Activated CD4-positive, alpha-beta memory T cell treated with anti-CD3 and anti-CD28 coated beads, Interleukin-2, amount 10 ng/mL, durations not matched to agents 7 days and 5 days (primary cell): ENCODE data around the gene MSL1. TPM values are rescaled to one million over a fixed set of nuclear protein-coding genes. Genes with fewer than 3 reads are reported as not detected.

Experiments used
- CTCF ChIA-PET: fragments of 350-600 bp; sonication (Branson Sonifier 250); formaldehyde crosslinking; loops from one replicate; lab custom pipeline; 2021; ENCODE audit warnings: antibody characterized with exemption, inconsistent platforms; lab: Charles Lee
- POLR2A ChIA-PET: fragments of 350-600 bp; sonication (Branson Sonifier 250); formaldehyde crosslinking; loops from one replicate; lab custom pipeline; 2021; ENCODE audit warnings: antibody characterized with exemption; lab: Charles Lee
- DNase-seq: peaks from one replicate; pipeline ENCODE4 v3.0.0-alpha.2; 2020
- H3K27ac Mint-ChIP-seq: one replicate; pipeline ENCODE4 v1.8.0; 2021; ENCODE audit warnings: mild to moderate bottlenecking, mixed read lengths
- H3K27me3 Mint-ChIP-seq: one replicate; pipeline ENCODE4 v1.8.0; 2021; ENCODE audit warnings: mixed read lengths
- H3K36me3 Mint-ChIP-seq: one replicate; pipeline ENCODE4 v1.8.0; 2021; ENCODE audit warnings: low read depth, mixed read lengths
- H3K4me1 Mint-ChIP-seq: one replicate; pipeline ENCODE4 v1.8.0; 2021; ENCODE audit warnings: mixed read lengths
- H3K4me3 Mint-ChIP-seq: one replicate; pipeline ENCODE4 v1.8.0; 2021; ENCODE audit warnings: mild to moderate bottlenecking, mixed read lengths
- H3K9me3 Mint-ChIP-seq: one replicate; pipeline ENCODE4 v1.8.0; 2021; ENCODE audit warnings: mixed read lengths
- total RNA-seq, 2 experiments: library from RNA; stranded (reverse); gene quantifications; one replicate each; pipeline ENCODE4 v1.2.3, GENCODE V29; 2021

Gene MSL1
- total RNA-seq, 2 experiments from 2014 or later = 102 to 103 TPM

- Mint-ChIP-seq H3K27ac (peak overlapping the region; percentile 80), H3K4me1 (peaks cover 89% of the 10 kb centered on the region), H3K36me3 (peaks cover 19% of the 10 kb centered on the region), H3K4me3 (peak overlapping the region; percentile 77), H3K27me3 (no peaks in the 10 kb centered on the region), H3K9me3 (no peaks in the 10 kb centered on the region)
- POLR2A ChIA-PET = interaction anchor here (0.8 to 7.8 kb wide), 13 partner anchors 11 to 380 kb away, joined by 3 to 110 read pairs (median 4); partner anchors contain the start of genes CASC3, MED24, MSL1 and PSMD3
- CTCF ChIA-PET = interaction anchor here (0.9 to 10.5 kb wide), 7 partner anchors 11 to 75 kb away, joined by 3 to 141 read pairs (median 4); partner anchors contain the start of genes MED24 and MSL1
- DNase-seq = peak; percentile 93
Observed at GRCh38 chr17:40100669-40101366, 21.0 kb upstream of the MSL1 start.

GRCh38 chr17:40101367-40102210, 20.2 kb upstream of the MSL1 start:
- CTCF ChIA-PET = interaction anchor here (1.4 to 10.5 kb wide), 5 partner anchors 10 to 67 kb away, joined by 4 to 141 read pairs (median 10); partner anchors contain the start of gene MSL1
- no peak overlapping the region for H3K4me3 Mint-ChIP-seq
- POLR2A ChIA-PET = interaction anchor here (0.8 to 7.8 kb wide), 11 partner anchors 10 to 223 kb away, joined by 3 to 110 read pairs (median 10); partner anchors contain the start of genes MED24, MSL1 and PSMD3
- no peak for DNase-seq
- H3K36me3 Mint-ChIP-seq = peaks cover 15% of the 10 kb centered on the region
- peaks cover 89% of the 10 kb centered on the region for H3K4me1 Mint-ChIP-seq
- H3K27ac Mint-ChIP-seq = no peak overlapping the region
- H3K9me3 Mint-ChIP-seq = no peaks in the 10 kb centered on the region
- no peaks in the 10 kb centered on the region for H3K27me3 Mint-ChIP-seq

GRCh38 chr17:40103071-40103661, 18.6 kb upstream of the MSL1 start:
- ChIA-PET CTCF (interaction anchor here (1.1 to 10.5 kb wide), 3 partner anchors 9 to 27 kb away, joined by 3 to 141 read pairs (median 4); no protein-coding TSS in a partner anchor), POLR2A (interaction anchor here (0.8 to 2.6 kb wide), 4 partner anchors 10 to 40 kb away, joined by 3 to 10 read pairs (median 7); partner anchors contain the start of gene CASC3)
- peaks cover 89% of the 10 kb centered on the region for H3K4me1 Mint-ChIP-seq
- DNase-seq = no peak
- H3K4me3 Mint-ChIP-seq = no peak overlapping the region
- peaks cover 4% of the 10 kb centered on the region for H3K36me3 Mint-ChIP-seq
- H3K9me3 Mint-ChIP-seq = no peaks in the 10 kb centered on the region
- no peak overlapping the region for H3K27ac Mint-ChIP-seq
- no peaks in the 10 kb centered on the region for H3K27me3 Mint-ChIP-seq

GRCh38 chr17:40103688-40104087, 18.1 kb upstream of the MSL1 start:
- no peak for DNase-seq
- no peak overlapping the region for H3K4me3 Mint-ChIP-seq
- H3K4me1 Mint-ChIP-seq = peaks cover 89% of the 10 kb centered on the region
- H3K27ac Mint-ChIP-seq = no peak overlapping the region
- CTCF ChIA-PET = interaction anchor here (1.1 to 10.5 kb wide), 2 partner anchors 8 to 17 kb away, joined by 3 to 141 read pairs; no protein-coding TSS in a partner anchor
- peaks cover 2% of the 10 kb centered on the region for H3K36me3 Mint-ChIP-seq
- H3K27me3 Mint-ChIP-seq = no peaks in the 10 kb centered on the region
- POLR2A ChIA-PET = interaction anchor here (0.8 to 2.6 kb wide), 4 partner anchors 10 to 40 kb away, joined by 3 to 10 read pairs (median 7); partner anchors contain the start of gene CASC3
- H3K9me3 Mint-ChIP-seq = no peaks in the 10 kb centered on the region

- ChIA-PET POLR2A (interaction anchor here (1.0 to 1.2 kb wide), 2 partner anchors 8 to 125 kb away, joined by 3 read pairs; partner anchors contain the start of gene PSMD3), CTCF (interaction anchor here (0.6 to 10.5 kb wide), 3 partner anchors 7 to 254 kb away, joined by 3 to 141 read pairs (median 3); no protein-coding TSS in a partner anchor)
- DNase-seq = no peak
- Mint-ChIP-seq H3K36me3 (no peaks in the 10 kb centered on the region), H3K27me3 (no peaks in the 10 kb centered on the region), H3K9me3 (no peaks in the 10 kb centered on the region), H3K4me3 (no peak overlapping the region), H3K4me1 (peaks cover 87% of the 10 kb centered on the region), H3K27ac (peak overlapping the region; percentile 29)
Observed at GRCh38 chr17:40104594-40105486, 16.9 kb upstream of the MSL1 start.

- POLR2A ChIA-PET = interaction anchor here (1.0 to 2.3 kb wide), 8 partner anchors 9 to 178 kb away, joined by 3 to 24 read pairs (median 4); partner anchors contain the start of genes CASC3, MED24 and MSL1
- no peak overlapping the region for H3K27ac Mint-ChIP-seq
- CTCF ChIA-PET = interaction anchor here (0.7 to 1.1 kb wide), 5 partner anchors 31 to 348 kb away, joined by 3 to 4 read pairs (median 3); partner anchors contain the start of gene PSMD3
Observed at GRCh38 chr17:40105861-40106759, 15.7 kb upstream of the MSL1 start.

GRCh38 chr17:40106760-40107521, 14.8 kb upstream of the MSL1 start:
- Mint-ChIP-seq H3K4me1 (peaks cover 89% of the 10 kb centered on the region), H3K27ac (peak overlapping the region; percentile 88), H3K27me3 (no peaks in the 10 kb centered on the region), H3K36me3 (no peaks in the 10 kb centered on the region), H3K9me3 (no peaks in the 10 kb centered on the region), H3K4me3 (no peak overlapping the region)
- DNase-seq = no peak
- ChIA-PET CTCF (interaction anchor here (0.7 to 1.2 kb wide), 5 partner anchors 21 to 349 kb away, joined by 3 to 4 read pairs (median 3); partner anchors contain the start of gene PSMD3), POLR2A (interaction anchor here (0.7 to 2.3 kb wide), 9 partner anchors 10 to 177 kb away, joined by 3 to 24 read pairs (median 4); partner anchors contain the start of genes CASC3, MED24 and MSL1)

More at GRCh38 chr17:40105861-40106759, 15.7 kb upstream of the MSL1 start:
- no peak for DNase-seq
- no peaks in the 10 kb centered on the region for H3K36me3 Mint-ChIP-seq
- peaks cover 86% of the 10 kb centered on the region for H3K4me1 Mint-ChIP-seq
- no peak overlapping the region for H3K4me3 Mint-ChIP-seq
- no peaks in the 10 kb centered on the region for H3K9me3 Mint-ChIP-seq
- H3K27me3 Mint-ChIP-seq = no peaks in the 10 kb centered on the region

GRCh38 chr17:40107522-40108174, 14.1 kb upstream of the MSL1 start:
- POLR2A ChIA-PET = interaction anchor here (0.7 to 2.3 kb wide), 8 partner anchors 10 to 176 kb away, joined by 3 to 24 read pairs (median 4); partner anchors contain the start of genes MED24 and MSL1

More at GRCh38 chr17:40107522-40108174, 14.1 kb upstream of the MSL1 start:
- Mint-ChIP-seq H3K27me3 (no peaks in the 10 kb centered on the region), H3K9me3 (no peaks in the 10 kb centered on the region), H3K4me3 (no peak overlapping the region), H3K4me1 (peaks cover 94% of the 10 kb centered on the region), H3K36me3 (no peaks in the 10 kb centered on the region), H3K27ac (peak overlapping the region; percentile 88)
- CTCF ChIA-PET = interaction anchor here (0.7 to 1.2 kb wide), 3 partner anchors 21 to 94 kb away, joined by 3 read pairs; no protein-coding TSS in a partner anchor
- no peak for DNase-seq
